MG63 (cell line): ENCODE results near the gene NT5E. TPM values are rescaled to one million over a fixed set of nuclear protein-coding genes. Genes with fewer than 3 reads are reported as not detected.

Experiments used
- DNase-seq: peaks from one replicate; pipeline ENCODE4 v3.0.0-alpha.2; 2020
- H3K27me3 ChIP-seq: fragments of 250-450 bp; sonication (Bioruptor Pico); 2 replicates; pipeline ENCODE4 v1.5.1; 2020; ENCODE audit warnings: mild to moderate bottlenecking, moderate library complexity
- H3K36me3 ChIP-seq: fragments of 250-450 bp; sonication (Bioruptor Pico); 2 replicates; pipeline ENCODE4 v1.5.1; 2020; ENCODE audit warnings: mild to moderate bottlenecking, moderate library complexity
- H3K4me3 ChIP-seq: fragments of 250-450 bp; sonication (Bioruptor Pico); 2 replicates; pipeline ENCODE4 v1.5.1; 2020; ENCODE audit warnings: mild to moderate bottlenecking, moderate library complexity
- H3K9me3 ChIP-seq: fragments of 250-450 bp; sonication (Bioruptor Pico); 2 replicates; pipeline ENCODE4 v1.5.1; 2020; ENCODE audit warnings: mild to moderate bottlenecking, moderate library complexity
- total RNA-seq: library from RNA; depleted of rRNA; stranded (reverse); fragments of >200 nt; shearing (Covaris generic); gene quantifications from 2 replicates; pipeline ENCODE4 v1.2.3, GENCODE V29; 2014; ENCODE audit warnings: low replicate concordance

Gene NT5E
- total RNA-seq, 1 experiment from 2014 or later, result 40.8 TPM

- no peaks in the 10 kb centered on the region; the same call in 1 of the 2 replicates for H3K9me3 ChIP-seq
- no peaks in the 10 kb centered on the region for H3K27me3 ChIP-seq
- peaks cover 9% of the 10 kb centered on the region for H3K36me3 ChIP-seq
- peak overlapping the region; percentile 73 for H3K4me3 ChIP-seq
- peak; percentile 65 for DNase-seq
Observed at GRCh38 chr6:85449388-85449817, 480 bp upstream of the NT5E start.

GRCh38 chr6:85451565-85452306 lies 1.9 kb downstream of the NT5E start:
- H3K36me3 ChIP-seq, result peaks cover 14% of the 10 kb centered on the region
- H3K9me3 ChIP-seq, result no peaks in the 10 kb centered on the region; the same call in 1 of the 2 replicates
- peak overlapping the region; percentile 73 for H3K4me3 ChIP-seq
- DNase-seq, result no peak
- no peaks in the 10 kb centered on the region for H3K27me3 ChIP-seq

- peaks cover 14% of the 10 kb centered on the region for H3K36me3 ChIP-seq
Observed at GRCh38 chr6:85452441-85452881, 2.6 kb downstream of the NT5E start.

GRCh38 chr6:85453052-85453451 lies 3.2 kb downstream of the NT5E start:
- H3K4me3 ChIP-seq, result peak overlapping the region; percentile 73; the same call in 1 of the 2 replicates
- peaks cover 14% of the 10 kb centered on the region for H3K36me3 ChIP-seq
- no peaks in the 10 kb centered on the region for H3K27me3 ChIP-seq
- no peak for DNase-seq
- H3K9me3 ChIP-seq, result no peaks in the 10 kb centered on the region; the same call in 1 of the 2 replicates

More at GRCh38 chr6:85452441-85452881, 2.6 kb downstream of the NT5E start:
- DNase-seq, result peak; percentile 49
- Histone ChIP-seq H3K9me3 (no peaks in the 10 kb centered on the region; the same call in 1 of the 2 replicates), H3K27me3 (no peaks in the 10 kb centered on the region), H3K4me3 (peak overlapping the region; percentile 73)

GRCh38 chr6:85453490-85453889 lies 3.6 kb downstream of the NT5E start:
- DNase-seq, result no peak
- no peak overlapping the region for H3K4me3 ChIP-seq
- H3K36me3 ChIP-seq, result peaks cover 14% of the 10 kb centered on the region

GRCh38 chr6:85455471-85456026 lies 5.7 kb downstream of the NT5E start:
- H3K27me3 ChIP-seq, result no peaks in the 10 kb centered on the region
- no peak overlapping the region for H3K4me3 ChIP-seq
- peaks cover 14% of the 10 kb centered on the region for H3K36me3 ChIP-seq
- DNase-seq, result no peak
- H3K9me3 ChIP-seq, result no peaks in the 10 kb centered on the region; the same call in 1 of the 2 replicates

More at GRCh38 chr6:85453490-85453889, 3.6 kb downstream of the NT5E start:
- no peaks in the 10 kb centered on the region; the same call in 1 of the 2 replicates for H3K9me3 ChIP-seq
- H3K27me3 ChIP-seq, result no peaks in the 10 kb centered on the region

- no peak for DNase-seq
- Histone ChIP-seq H3K4me3 (no peak overlapping the region), H3K9me3 (no peaks in the 10 kb centered on the region; the same call in 1 of the 2 replicates), H3K36me3 (peaks cover 12% of the 10 kb centered on the region), H3K27me3 (no peaks in the 10 kb centered on the region)
Observed at GRCh38 chr6:85456782-85457181, 6.9 kb downstream of the NT5E start.

- H3K4me3 ChIP-seq, result no peak overlapping the region
- DNase-seq, result no peak
Observed at GRCh38 chr6:85458184-85458583, 8.3 kb downstream of the NT5E start.

GRCh38 chr6:85458782-85459181 lies 8.9 kb downstream of the NT5E start:
- peak; percentile 90 for DNase-seq
- peaks cover 5% of the 10 kb centered on the region for H3K36me3 ChIP-seq
- H3K9me3 ChIP-seq, result no peaks in the 10 kb centered on the region
- no peak overlapping the region for H3K4me3 ChIP-seq
- no peaks in the 10 kb centered on the region for H3K27me3 ChIP-seq

More at GRCh38 chr6:85458184-85458583, 8.3 kb downstream of the NT5E start:
- Histone ChIP-seq H3K9me3 (no peaks in the 10 kb centered on the region), H3K36me3 (peaks cover 5% of the 10 kb centered on the region), H3K27me3 (no peaks in the 10 kb centered on the region)

GRCh38 chr6:85459224-85459901 lies 9.5 kb downstream of the NT5E start:
- Histone ChIP-seq H3K36me3 (peaks cover 5% of the 10 kb centered on the region), H3K27me3 (no peaks in the 10 kb centered on the region), H3K4me3 (no peak overlapping the region), H3K9me3 (no peaks in the 10 kb centered on the region)
- no peak for DNase-seq

GRCh38 chr6:85460154-85460920 lies 10.5 kb downstream of the NT5E start:
- H3K36me3 ChIP-seq, result no peaks in the 10 kb centered on the region; the same call in 1 of the 2 replicates
- no peaks in the 10 kb centered on the region for H3K27me3 ChIP-seq
- H3K9me3 ChIP-seq, result no peaks in the 10 kb centered on the region
- no peak for DNase-seq
- no peak overlapping the region for H3K4me3 ChIP-seq

- Histone ChIP-seq H3K4me3 (no peak overlapping the region), H3K36me3 (no peaks in the 10 kb centered on the region), H3K9me3 (no peaks in the 10 kb centered on the region), H3K27me3 (no peaks in the 10 kb centered on the region)
- no peak for DNase-seq
Observed at GRCh38 chr6:85460921-85461797, 11.3 kb downstream of the NT5E start.

GRCh38 chr6:85461798-85462170 lies 11.9 kb downstream of the NT5E start:
- H3K36me3 ChIP-seq, result no peaks in the 10 kb centered on the region
- H3K27me3 ChIP-seq, result no peaks in the 10 kb centered on the region
- H3K4me3 ChIP-seq, result no peak overlapping the region
- DNase-seq, result no peak
- H3K9me3 ChIP-seq, result no peaks in the 10 kb centered on the region

GRCh38 chr6:85462673-85463072 lies 12.8 kb downstream of the NT5E start:
- H3K36me3 ChIP-seq, result peaks cover 3% of the 10 kb centered on the region; the same call in 1 of the 2 replicates
- no peak overlapping the region for H3K4me3 ChIP-seq
- no peaks in the 10 kb centered on the region for H3K27me3 ChIP-seq
- H3K9me3 ChIP-seq, result no peaks in the 10 kb centered on the region
- no peak for DNase-seq

GRCh38 chr6:85463621-85464259 lies 13.9 kb downstream of the NT5E start:
- H3K4me3 ChIP-seq, result no peak overlapping the region
- no peaks in the 10 kb centered on the region for H3K27me3 ChIP-seq

More at GRCh38 chr6:85463621-85464259, 13.9 kb downstream of the NT5E start:
- Histone ChIP-seq H3K9me3 (no peaks in the 10 kb centered on the region), H3K36me3 (peaks cover 5% of the 10 kb centered on the region; the same call in 1 of the 2 replicates)
- DNase-seq, result no peak
